GM12878 (cell line): ENCODE results near the gene SLC32A1.

ENCODE experiments used
- CREB1 ChIP-seq: IDR thresholded peaks from 2 replicates; pipeline ENCODE4 v1.6.1; 2012; ENCODE audit warnings: low read depth, mild to moderate bottlenecking, inconsistent platforms
- CTCF ChIP-seq, 3 experiments: IDR thresholded peaks in 2 of 3; conservative IDR thresholded peaks in 1 of 3; 2 replicates each; pipeline ENCODE4 v1.5.1; 2011; ENCODE audit warnings: low read depth in 3 of 3, low read length in 3 of 3, mild to moderate bottlenecking in 3 of 3, control low read depth in 2 of 3, moderate library complexity in 2 of 3, inconsistent platforms in 1 of 3, mixed read lengths in 1 of 3; ENCODE audit not compliant: control insufficient read depth in 2 of 3, insufficient read depth in 1 of 3; ENCODE audit errors: extremely low read depth in 1 of 3
- E2F8 ChIP-seq: fragments of 450-650 bp; IDR thresholded peaks from 2 replicates; pipeline ENCODE4 v1.6.1; 2018; ENCODE audit warnings: mild to moderate bottlenecking, low read depth, moderate library complexity; ENCODE audit not compliant: partially characterized antibody
- EZH2 ChIP-seq: IDR thresholded peaks from 2 replicates; pipeline ENCODE4 v1.6.1; 2012; ENCODE audit warnings: low read depth, mild to moderate bottlenecking, control low read depth, inconsistent platforms, low read length, borderline replicate concordance; ENCODE audit not compliant: control insufficient read depth
- KDM1A ChIP-seq: fragments of 200-600 bp; sonication (generic); IDR thresholded peaks from 2 replicates; pipeline ENCODE4 v1.6.1; 2016; ENCODE audit warnings: borderline replicate concordance
- POLR2A ChIP-seq: IDR thresholded peaks from 2 replicates; pipeline ENCODE4 v1.6.1; 2011; ENCODE audit warnings: low read depth, mild to moderate bottlenecking, low read length
- REST ChIP-seq: IDR thresholded peaks from 2 replicates; pipeline ENCODE4 v1.6.1; 2012; ENCODE audit warnings: mild to moderate bottlenecking, low read depth, low read length
- YY1 ChIP-seq: IDR thresholded peaks from 2 replicates; pipeline ENCODE4 v1.6.1; 2011; ENCODE audit warnings: low read depth, mild to moderate bottlenecking, low read length

GRCh38 chr20:38729767-38730166 lies 5.5 kb downstream of the SLC32A1 start:
- no peak for TF ChIP-seq POLR2A
- TF ChIP-seq KDM1A = no peak
- TF ChIP-seq E2F8 = no peak
- no peak for TF ChIP-seq REST
- no peak for TF ChIP-seq YY1
- TF ChIP-seq CTCF (IDR thresholded peaks at IDR 0.05 in 2 of 3, conservative IDR thresholded peaks at IDR 0.05 in 1 of 3; ENCODE audit: control insufficient read depth in 2 of 3, extremely low read depth in 1 of 3, insufficient read depth in 1 of 3, low read depth in 3 of 3, low read length in 3 of 3) = no peak
- TF ChIP-seq EZH2 = no peak
- TF ChIP-seq CREB1 = no peak
